ENCODE measurements around the gene ZNF212.
A peak's percentile ranks its signal among the peaks of the same experiment; 100 is the strongest.
"Not testable (repeated sequence)": the region's sequence is repeated elsewhere in the genome, so short reads cannot be mapped to it uniquely, and the experiment has no call there.

The ZNF212 gene

DNA sequence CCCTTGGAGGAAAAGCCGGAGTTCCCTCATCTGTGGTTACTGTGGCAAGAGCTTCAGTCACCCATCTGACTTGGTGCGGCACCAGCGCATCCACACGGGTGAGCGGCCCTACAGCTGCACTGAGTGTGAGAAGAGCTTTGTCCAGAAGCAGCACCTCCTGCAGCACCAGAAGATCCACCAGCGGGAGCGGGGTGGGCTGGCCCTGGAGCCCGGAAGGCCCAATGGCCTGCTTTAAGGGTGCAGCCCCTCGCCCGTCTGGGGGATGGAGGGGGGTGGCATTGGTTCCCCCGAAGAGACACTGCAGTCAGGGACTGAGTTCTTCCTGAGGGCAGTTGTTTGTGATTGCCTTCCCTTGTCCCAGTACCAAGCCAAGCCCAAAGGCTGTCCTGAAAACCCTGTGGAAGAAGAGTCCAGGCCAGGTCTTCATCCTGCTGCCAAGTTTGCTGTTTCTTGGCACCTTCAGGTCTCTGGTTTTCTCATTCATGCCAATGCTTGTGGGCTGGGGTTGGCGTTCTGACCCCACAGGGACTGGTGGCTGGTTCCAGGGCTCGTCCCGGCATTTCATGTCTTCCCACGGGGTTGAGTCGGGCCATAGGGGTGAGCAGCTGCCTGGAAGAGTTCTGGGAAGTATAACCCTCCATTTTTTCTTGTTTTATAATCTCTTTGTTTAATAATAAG lies 14.9 kb downstream of the ZNF212 start:
- H3K36me3 ChIP-seq (ENCODE audit: control insufficient read depth, insufficient read depth, low read length): peaks cover 61% of the 10 kb centered on the region

DNA sequence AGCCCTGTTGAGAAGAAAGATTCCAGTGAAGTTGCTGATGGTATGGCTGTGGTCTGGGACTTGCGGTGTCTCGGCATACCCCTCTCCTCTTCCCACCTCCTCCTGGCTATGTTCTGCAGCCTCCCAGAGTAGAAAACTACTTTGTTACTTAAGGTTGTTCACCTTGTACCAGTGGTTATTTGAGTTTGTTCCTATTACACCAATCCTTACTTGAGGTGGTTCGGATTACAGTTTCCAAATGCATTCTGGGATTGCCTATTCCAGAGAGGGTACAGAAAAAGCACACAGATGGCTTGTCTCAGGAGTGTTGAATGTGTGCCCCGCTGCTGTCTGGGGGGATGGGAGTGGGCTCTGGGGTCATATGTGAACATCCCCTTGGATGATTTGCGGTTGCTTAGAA lies 15.7 kb downstream of the ZNF212 start:
- no peak overlapping the region for H3K9ac ChIP-seq (ENCODE audit: low read depth, low read length)
- no peak overlapping the region for H3K4me3 ChIP-seq (ENCODE audit: low read depth, low read length)
- H3K27me3 ChIP-seq (ENCODE audit: control insufficient read depth, insufficient read depth, low read length): no peaks in the 10 kb centered on the region
- no peaks in the 10 kb centered on the region for H3K4me1 ChIP-seq (ENCODE audit: control insufficient read depth, insufficient read depth, low read length)
- peaks cover 58% of the 10 kb centered on the region for H3K36me3 ChIP-seq (ENCODE audit: control insufficient read depth, insufficient read depth, low read length)
- no peak overlapping the region for H3K27ac ChIP-seq (ENCODE audit: low read depth, low read length)
- H3K9me3 ChIP-seq (ENCODE audit: control insufficient read depth, insufficient read depth, low read length): no peaks in the 10 kb centered on the region

More for the DNA sequence above, 14.9 kb downstream of the ZNF212 start:
- Histone ChIP-seq H3K27ac (ENCODE audit: low read depth, low read length) (no peak overlapping the region), H3K9ac (ENCODE audit: low read depth, low read length) (no peak overlapping the region), H3K4me1 (ENCODE audit: control insufficient read depth, insufficient read depth, low read length) (no peaks in the 10 kb centered on the region), H3K9me3 (ENCODE audit: control insufficient read depth, insufficient read depth, low read length) (no peaks in the 10 kb centered on the region), H3K27me3 (ENCODE audit: control insufficient read depth, insufficient read depth, low read length) (no peaks in the 10 kb centered on the region), H3K4me3 (ENCODE audit: low read depth, low read length) (no peak overlapping the region)

DNA sequence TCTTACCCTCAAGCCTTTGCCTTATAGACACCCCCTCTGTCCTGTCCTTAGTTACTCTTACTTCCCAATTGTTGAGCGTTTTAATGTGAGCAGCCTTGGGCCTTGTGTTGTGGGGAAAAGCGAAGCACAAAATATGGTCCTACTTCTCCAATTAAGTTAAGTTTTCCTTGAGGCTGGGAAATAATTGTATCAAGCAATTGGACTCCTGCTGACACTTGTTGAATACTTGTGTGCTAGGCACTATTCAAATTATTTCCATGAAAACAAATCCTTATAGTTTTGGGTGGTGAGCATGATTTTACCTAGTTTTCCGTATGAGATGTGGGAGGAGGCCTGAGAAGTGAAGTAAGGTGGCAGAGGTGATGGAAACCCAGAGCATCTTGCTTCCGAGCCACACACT lies 17.1 kb downstream of the ZNF212 start:
- H3K9ac ChIP-seq (ENCODE audit: low read depth, low read length): no peak overlapping the region
- H3K4me1 ChIP-seq (ENCODE audit: control insufficient read depth, insufficient read depth, low read length): no peaks in the 10 kb centered on the region
- no peak overlapping the region for H3K27ac ChIP-seq (ENCODE audit: low read depth, low read length)
- peaks cover 5% of the 10 kb centered on the region for H3K27me3 ChIP-seq (ENCODE audit: control insufficient read depth, insufficient read depth, low read length)
- peaks cover 47% of the 10 kb centered on the region for H3K36me3 ChIP-seq (ENCODE audit: control insufficient read depth, insufficient read depth, low read length)
- no peaks in the 10 kb centered on the region for H3K9me3 ChIP-seq (ENCODE audit: control insufficient read depth, insufficient read depth, low read length)
- no peak overlapping the region for H3K4me3 ChIP-seq (ENCODE audit: low read depth, low read length)

DNA sequence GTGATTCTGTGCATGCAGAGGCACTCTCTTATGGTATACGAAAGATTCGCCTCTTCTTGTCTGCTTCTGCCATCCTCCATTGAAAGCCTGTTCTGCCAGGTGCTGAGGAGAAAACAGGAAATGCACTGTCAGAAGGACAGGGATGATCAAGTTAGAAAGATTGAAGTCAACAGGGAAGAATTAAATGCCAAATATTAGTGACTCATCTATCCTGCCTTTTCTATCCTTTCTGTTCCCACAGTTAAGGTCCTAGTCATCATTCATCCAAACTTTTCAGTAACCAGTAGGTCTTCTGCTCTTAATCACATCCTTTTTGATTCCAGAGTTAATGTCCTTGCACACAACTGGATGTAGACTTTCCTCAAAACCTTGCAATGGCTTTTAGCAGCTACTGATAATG lies 17.7 kb downstream of the ZNF212 start:
- Histone ChIP-seq H3K36me3 (ENCODE audit: control insufficient read depth, insufficient read depth, low read length) (peaks cover 41% of the 10 kb centered on the region), H3K9me3 (ENCODE audit: control insufficient read depth, insufficient read depth, low read length) (no peaks in the 10 kb centered on the region), H3K4me1 (ENCODE audit: control insufficient read depth, insufficient read depth, low read length) (no peaks in the 10 kb centered on the region), H3K27ac (ENCODE audit: low read depth, low read length) (no peak overlapping the region), H3K9ac (ENCODE audit: low read depth, low read length) (no peak overlapping the region), H3K27me3 (ENCODE audit: control insufficient read depth, insufficient read depth, low read length) (peaks cover 7% of the 10 kb centered on the region), H3K4me3 (ENCODE audit: low read depth, low read length) (no peak overlapping the region)

DNA sequence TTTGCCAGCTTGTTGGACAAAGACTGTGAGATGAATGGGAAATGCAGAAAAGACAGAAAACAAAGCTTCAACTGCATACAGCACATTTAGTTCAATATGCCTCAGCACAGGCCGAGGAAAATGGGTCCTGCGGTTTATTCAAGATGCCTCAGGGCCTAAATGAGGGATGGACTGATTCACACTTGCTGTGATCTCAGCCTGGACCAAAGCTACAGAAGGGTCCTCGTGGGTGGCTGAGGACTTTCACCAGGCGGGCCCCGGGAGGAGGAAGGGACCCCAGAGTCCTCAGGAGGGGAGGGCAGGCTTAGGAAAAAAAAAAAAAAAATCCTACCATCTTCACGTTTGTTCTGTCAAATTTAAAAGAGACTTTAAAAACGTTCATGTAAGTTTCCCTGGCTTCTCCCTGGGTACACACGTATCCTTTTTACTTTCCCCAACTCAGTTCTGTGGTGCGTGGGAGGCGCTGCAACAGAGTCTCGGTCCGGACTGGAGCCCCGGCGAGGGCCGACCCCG lies 21.9 kb downstream of the ZNF212 start:
- no peaks in the 10 kb centered on the region for H3K4me1 ChIP-seq (ENCODE audit: control insufficient read depth, insufficient read depth, low read length)
- H3K4me3 ChIP-seq (ENCODE audit: low read depth, low read length): peak overlapping the region; percentile 78
- H3K27me3 ChIP-seq (ENCODE audit: control insufficient read depth, insufficient read depth, low read length): peaks cover 7% of the 10 kb centered on the region
- no peaks in the 10 kb centered on the region for H3K9me3 ChIP-seq (ENCODE audit: control insufficient read depth, insufficient read depth, low read length)
- peak overlapping the region; percentile 19; the same call in 1 of the 2 replicates for H3K9ac ChIP-seq (ENCODE audit: low read depth, low read length)
- no peak overlapping the region for H3K27ac ChIP-seq (ENCODE audit: low read depth, low read length)
- H3K36me3 ChIP-seq (ENCODE audit: control insufficient read depth, insufficient read depth, low read length): peaks cover 3% of the 10 kb centered on the region

DNA sequence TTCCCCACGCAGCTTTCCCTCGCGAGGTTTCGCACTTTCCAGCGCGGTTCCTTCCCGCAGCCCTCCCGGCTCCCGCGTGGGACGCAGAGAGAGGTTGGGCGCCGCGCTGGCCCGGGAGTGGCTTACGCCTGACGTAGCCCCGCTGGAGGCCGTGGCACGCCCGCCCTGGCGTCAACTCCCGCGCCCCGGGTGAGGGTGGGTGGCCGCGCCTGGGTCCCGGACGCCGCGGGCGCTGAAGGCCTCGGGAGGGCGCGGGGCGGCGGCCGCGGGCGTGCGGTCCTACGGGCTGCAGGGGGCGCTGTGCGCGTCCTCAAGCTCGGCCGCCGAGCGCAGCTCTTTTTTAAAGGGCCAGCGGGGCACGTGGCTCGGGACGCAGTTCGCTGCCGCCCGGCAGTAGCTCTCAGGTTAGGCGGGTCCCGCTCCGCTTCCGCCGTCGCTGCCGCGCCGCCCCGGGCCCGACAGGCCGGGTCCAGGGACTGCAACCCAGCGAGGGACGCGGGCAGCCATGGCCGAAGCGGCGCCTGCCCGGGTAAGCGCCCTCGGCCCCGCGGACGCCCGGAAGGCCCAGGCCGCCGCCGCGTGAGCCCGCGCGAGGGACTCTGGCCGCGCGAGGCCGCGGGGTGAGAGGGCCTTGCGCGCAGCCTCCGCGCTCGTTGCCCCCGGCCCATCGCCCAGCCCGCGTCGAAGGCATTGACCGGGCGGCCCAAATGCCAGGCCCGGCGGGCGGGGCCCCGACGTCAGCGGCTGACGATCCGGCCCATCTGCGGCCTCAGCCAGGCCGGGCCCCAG lies 22.6 kb downstream of the ZNF212 start, which contains the start of gene ZNF783:
ZNF783 (plus strand) TSS at position 368 of the 789 bp plus-strand sequence; CDS start at position 506, 138 bp downstream.
- Histone ChIP-seq H3K9me3 (ENCODE audit: control insufficient read depth, insufficient read depth, low read length) (no peaks in the 10 kb centered on the region), H3K4me1 (ENCODE audit: control insufficient read depth, insufficient read depth, low read length) (no peaks in the 10 kb centered on the region), H3K27me3 (ENCODE audit: control insufficient read depth, insufficient read depth, low read length) (peaks cover 7% of the 10 kb centered on the region), H3K9ac (ENCODE audit: low read depth, low read length) (peak within 1 kb of the TSS; percentile 82), H3K36me3 (ENCODE audit: control insufficient read depth, insufficient read depth, low read length) (peaks cover 10% of the 10 kb centered on the region), H3K27ac (ENCODE audit: low read depth, low read length) (peak within 1 kb of the TSS; percentile 33), H3K4me3 (ENCODE audit: low read depth, low read length) (peak within 1 kb of the TSS; percentile 78)

DNA sequence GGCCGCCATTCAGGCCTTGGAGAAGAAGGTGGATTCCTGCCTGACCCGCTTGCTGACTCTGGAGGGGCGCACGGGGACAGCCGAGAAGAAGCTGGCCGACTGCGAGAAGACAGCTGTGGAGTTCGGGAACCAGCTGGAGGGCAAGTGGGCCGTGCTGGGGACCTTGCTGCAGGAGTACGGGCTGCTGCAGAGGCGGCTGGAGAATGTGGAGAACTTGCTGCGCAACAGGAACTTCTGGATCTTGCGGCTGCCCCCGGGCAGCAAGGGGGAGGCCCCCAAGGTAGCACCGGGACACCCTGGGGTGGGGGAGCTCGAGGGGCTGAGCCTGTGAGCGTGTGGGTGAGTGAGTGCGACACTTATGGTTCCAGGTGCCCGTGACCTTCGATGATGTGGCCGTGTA lies 27.0 kb downstream of the ZNF212 start:
- Histone ChIP-seq H3K27me3 (ENCODE audit: control insufficient read depth, insufficient read depth, low read length) (peaks cover 3% of the 10 kb centered on the region; the same call in 1 of the 2 replicates), H3K36me3 (ENCODE audit: control insufficient read depth, insufficient read depth, low read length) (peaks cover 24% of the 10 kb centered on the region), H3K27ac (ENCODE audit: low read depth, low read length) (no peak overlapping the region), H3K4me1 (ENCODE audit: control insufficient read depth, insufficient read depth, low read length) (no peaks in the 10 kb centered on the region), H3K9me3 (ENCODE audit: control insufficient read depth, insufficient read depth, low read length) (no peaks in the 10 kb centered on the region), H3K9ac (ENCODE audit: low read depth, low read length) (no peak overlapping the region), H3K4me3 (ENCODE audit: low read depth, low read length) (no peak overlapping the region)

DNA sequence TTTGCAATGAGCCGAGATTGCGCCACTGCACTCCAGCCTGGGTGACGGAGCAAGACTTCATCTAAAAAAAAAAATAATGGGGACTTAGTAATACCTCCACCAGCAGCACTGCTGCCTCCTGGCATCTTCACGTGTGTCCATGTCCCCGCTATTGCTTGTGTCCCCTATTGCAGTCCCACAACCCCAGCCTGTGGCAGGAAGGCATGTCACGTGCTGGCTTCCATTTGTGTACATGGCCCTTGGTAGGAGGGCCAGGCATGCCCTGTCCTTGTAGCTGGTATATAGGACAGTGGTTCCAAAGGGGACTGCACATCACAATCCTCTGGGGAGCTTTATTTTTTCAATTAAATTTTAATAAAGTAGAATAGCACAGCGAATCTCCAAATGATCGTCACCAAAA lies 28.3 kb downstream of the ZNF212 start:
- no peak overlapping the region for H3K27ac ChIP-seq (ENCODE audit: low read depth, low read length)
- H3K9me3 ChIP-seq (ENCODE audit: control insufficient read depth, insufficient read depth, low read length): no peaks in the 10 kb centered on the region
- no peaks in the 10 kb centered on the region for H3K27me3 ChIP-seq (ENCODE audit: control insufficient read depth, insufficient read depth, low read length)
- no peak overlapping the region for H3K9ac ChIP-seq (ENCODE audit: low read depth, low read length)
- H3K36me3 ChIP-seq (ENCODE audit: control insufficient read depth, insufficient read depth, low read length): peaks cover 24% of the 10 kb centered on the region
- no peak overlapping the region for H3K4me3 ChIP-seq (ENCODE audit: low read depth, low read length)
- no peaks in the 10 kb centered on the region for H3K4me1 ChIP-seq (ENCODE audit: control insufficient read depth, insufficient read depth, low read length)

DNA sequence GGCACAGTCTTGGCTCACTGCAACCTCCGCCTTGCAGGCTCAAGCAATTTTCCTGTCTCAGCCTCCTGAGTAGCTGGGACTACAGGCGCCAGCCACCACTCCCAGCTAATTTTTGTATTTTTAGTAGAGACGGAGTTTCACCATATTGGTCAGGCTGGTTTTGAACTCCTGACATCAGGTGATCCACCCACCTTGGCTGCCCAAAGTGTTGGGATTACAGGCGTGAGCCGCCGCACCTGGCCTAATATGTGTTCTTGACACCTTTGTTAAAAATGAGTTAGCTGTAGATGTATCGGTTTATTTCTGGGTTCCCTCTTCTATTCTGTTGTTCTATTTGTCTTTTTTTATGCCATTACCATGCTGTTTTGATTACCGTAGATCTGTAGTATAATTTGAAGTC lies 35.0 kb downstream of the ZNF212 start:
- not testable (repeated sequence) for H3K9ac ChIP-seq (ENCODE audit: low read depth, low read length); H3K4me3 ChIP-seq (ENCODE audit: low read depth, low read length); H3K27ac ChIP-seq (ENCODE audit: low read depth, low read length); H3K4me1 ChIP-seq (ENCODE audit: control insufficient read depth, insufficient read depth, low read length); H3K27me3 ChIP-seq (ENCODE audit: control insufficient read depth, insufficient read depth, low read length); H3K9me3 ChIP-seq (ENCODE audit: control insufficient read depth, insufficient read depth, low read length)
- H3K36me3 ChIP-seq (ENCODE audit: control insufficient read depth, insufficient read depth, low read length): peaks cover 25% of the 10 kb centered on the region

DNA sequence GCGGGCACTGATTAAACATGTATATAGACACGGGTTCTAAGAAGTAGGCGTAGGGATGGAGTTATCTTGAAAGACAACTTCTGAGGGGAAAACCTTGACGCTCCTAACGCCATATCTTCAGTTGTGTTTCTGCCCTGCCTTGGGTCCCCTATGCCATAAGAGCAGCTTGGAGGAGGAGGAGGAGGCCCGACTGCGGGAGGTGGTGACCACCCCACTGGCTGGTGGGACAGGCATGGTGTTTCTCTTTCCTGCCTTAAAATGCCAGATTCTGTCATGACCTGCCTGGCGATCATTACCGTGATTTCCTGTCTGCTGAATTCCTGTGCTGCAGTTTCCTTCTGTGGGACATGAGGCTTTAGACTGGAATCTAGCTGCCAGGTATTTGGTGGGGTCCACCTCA lies 38.4 kb downstream of the ZNF212 start:
- H3K27ac ChIP-seq (ENCODE audit: low read depth, low read length): no peak overlapping the region
- no peaks in the 10 kb centered on the region for H3K4me1 ChIP-seq (ENCODE audit: control insufficient read depth, insufficient read depth, low read length)
- peaks cover 25% of the 10 kb centered on the region for H3K36me3 ChIP-seq (ENCODE audit: control insufficient read depth, insufficient read depth, low read length)
- no peak overlapping the region for H3K9ac ChIP-seq (ENCODE audit: low read depth, low read length)
- no peak overlapping the region for H3K4me3 ChIP-seq (ENCODE audit: low read depth, low read length)
- H3K9me3 ChIP-seq (ENCODE audit: control insufficient read depth, insufficient read depth, low read length): no peaks in the 10 kb centered on the region
- no peaks in the 10 kb centered on the region for H3K27me3 ChIP-seq (ENCODE audit: control insufficient read depth, insufficient read depth, low read length)

DNA sequence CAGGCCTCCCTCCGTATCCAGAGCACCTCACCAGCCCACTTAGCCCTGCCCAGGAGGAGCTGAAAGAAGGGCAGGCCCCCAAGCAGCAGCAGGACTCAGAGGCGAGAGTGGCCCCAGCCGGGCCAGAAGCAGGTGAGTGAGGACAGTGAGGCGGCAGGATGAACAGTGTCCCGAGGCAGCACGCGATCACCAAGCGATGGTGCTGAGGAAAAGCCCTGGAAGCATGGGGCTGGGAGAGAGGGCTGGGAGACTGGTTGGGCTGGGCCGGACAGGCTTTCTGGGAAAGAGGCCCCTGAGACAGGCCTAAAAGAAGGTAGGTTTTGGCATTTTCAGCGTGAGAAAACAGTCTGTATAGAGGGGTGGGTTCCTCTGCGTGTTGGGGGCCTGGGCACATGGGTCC lies 38.9 kb downstream of the ZNF212 start:
- no peaks in the 10 kb centered on the region for H3K9me3 ChIP-seq (ENCODE audit: control insufficient read depth, insufficient read depth, low read length)
- no peak overlapping the region for H3K9ac ChIP-seq (ENCODE audit: low read depth, low read length)
- peaks cover 25% of the 10 kb centered on the region for H3K36me3 ChIP-seq (ENCODE audit: control insufficient read depth, insufficient read depth, low read length)
- no peak overlapping the region for H3K4me3 ChIP-seq (ENCODE audit: low read depth, low read length)
- no peak overlapping the region for H3K27ac ChIP-seq (ENCODE audit: low read depth, low read length)
- no peaks in the 10 kb centered on the region for H3K4me1 ChIP-seq (ENCODE audit: control insufficient read depth, insufficient read depth, low read length)
- H3K27me3 ChIP-seq (ENCODE audit: control insufficient read depth, insufficient read depth, low read length): no peaks in the 10 kb centered on the region
